Mucosa of stomach (tissue), 1 donor: ENCODE data around the gene LZTR1.
"Not testable (repeated sequence)": the region's sequence is repeated elsewhere in the genome, so short reads cannot be mapped to it uniquely, and the experiment has no call there.

Experiments
- H3K27me3 ChIP-seq: one replicate; pipeline ENCODE4 v1.7.0; 2013; ENCODE audit warnings: mild to moderate bottlenecking, low read length; ENCODE audit not compliant: control insufficient read depth, insufficient read depth
- H3K36me3 ChIP-seq: one replicate; pipeline ENCODE4 v1.7.0; 2013; ENCODE audit warnings: low read length; ENCODE audit not compliant: control insufficient read depth, insufficient read depth
- H3K4me1 ChIP-seq: one replicate; pipeline ENCODE4 v1.7.0; 2013; ENCODE audit warnings: mild to moderate bottlenecking, low read length; ENCODE audit not compliant: control insufficient read depth, insufficient read depth
- H3K4me3 ChIP-seq: one replicate; pipeline ENCODE4 v1.7.0; 2013; ENCODE audit warnings: low read length
- H3K9ac ChIP-seq: one replicate; pipeline ENCODE4 v1.7.0; 2013; ENCODE audit warnings: mild to moderate bottlenecking, low read length, moderate library complexity
- H3K9me3 ChIP-seq: one replicate; pipeline ENCODE4 v1.7.0; 2013; ENCODE audit warnings: mild to moderate bottlenecking, low read length, moderate library complexity; ENCODE audit not compliant: control insufficient read depth
- donor health status: Pancreatic carcinoma.

Gene LZTR1

GRCh38 chr22:20964090-20964798 lies 17.9 kb upstream of the LZTR1 start:
- H3K9me3 ChIP-seq: no peaks in the 10 kb centered on the region
- no peak overlapping the region for H3K9ac ChIP-seq
- peaks cover 24% of the 10 kb centered on the region for H3K27me3 ChIP-seq
- peaks cover 6% of the 10 kb centered on the region for H3K4me1 ChIP-seq
- no peak overlapping the region for H3K4me3 ChIP-seq
- no peaks in the 10 kb centered on the region for H3K36me3 ChIP-seq

- no peaks in the 10 kb centered on the region for H3K36me3 ChIP-seq
- peaks cover 24% of the 10 kb centered on the region for H3K27me3 ChIP-seq
- H3K4me3 ChIP-seq: no peak overlapping the region
- no peak overlapping the region for H3K9ac ChIP-seq
- no peaks in the 10 kb centered on the region for H3K9me3 ChIP-seq
- H3K4me1 ChIP-seq: peaks cover 6% of the 10 kb centered on the region
These were observed 17.3 kb upstream of the LZTR1 start for GRCh38 chr22:20964799-20965103.

- Histone ChIP-seq H3K4me3 (no peak overlapping the region), H3K9me3 (no peaks in the 10 kb centered on the region)
These were observed 16.8 kb upstream of the LZTR1 start for GRCh38 chr22:20965104-20965887.

GRCh38 chr22:20965888-20966855 lies 15.9 kb upstream of the LZTR1 start:
- Histone ChIP-seq H3K9ac (no peak overlapping the region), H3K4me1 (peaks cover 6% of the 10 kb centered on the region), H3K9me3 (no peaks in the 10 kb centered on the region), H3K36me3 (no peaks in the 10 kb centered on the region), H3K4me3 (no peak overlapping the region), H3K27me3 (peaks cover 24% of the 10 kb centered on the region)

More at GRCh38 chr22:20965104-20965887, 16.8 kb upstream of the LZTR1 start:
- Histone ChIP-seq H3K36me3 (no peaks in the 10 kb centered on the region), H3K27me3 (peaks cover 24% of the 10 kb centered on the region), H3K4me1 (peaks cover 6% of the 10 kb centered on the region), H3K9ac (no peak overlapping the region)

GRCh38 chr22:20966883-20967696 lies 15.0 kb upstream of the LZTR1 start, which contains the start of gene AIFM3:
Gene AIFM3 (plus strand): TSS chr22:20967255. CDS start chr22:20967945, 690 bp downstream.
- Histone ChIP-seq H3K9ac (no peak within 1 kb of the TSS), H3K4me3 (no peak within 1 kb of the TSS), H3K27me3 (peaks cover 24% of the 10 kb centered on the region), H3K36me3 (no peaks in the 10 kb centered on the region), H3K4me1 (no peaks in the 10 kb centered on the region), H3K9me3 (no peaks in the 10 kb centered on the region)

- Histone ChIP-seq H3K4me3 (no peak overlapping the region), H3K9ac (no peak overlapping the region), H3K9me3 (no peaks in the 10 kb centered on the region), H3K36me3 (no peaks in the 10 kb centered on the region), H3K4me1 (no peaks in the 10 kb centered on the region), H3K27me3 (peaks cover 22% of the 10 kb centered on the region)
These were observed 14.3 kb upstream of the LZTR1 start for GRCh38 chr22:20967697-20968211.

- no peak overlapping the region for H3K4me3 ChIP-seq
These were observed 13.7 kb upstream of the LZTR1 start for GRCh38 chr22:20968281-20968977.

GRCh38 chr22:20970939-20971657 lies 11.0 kb upstream of the LZTR1 start:
- Histone ChIP-seq H3K9ac (no peak overlapping the region), H3K27me3 (no peaks in the 10 kb centered on the region), H3K4me3 (no peak overlapping the region), H3K4me1 (no peaks in the 10 kb centered on the region), H3K36me3 (no peaks in the 10 kb centered on the region), H3K9me3 (no peaks in the 10 kb centered on the region)

More at GRCh38 chr22:20968281-20968977, 13.7 kb upstream of the LZTR1 start:
- Histone ChIP-seq H3K36me3 (no peaks in the 10 kb centered on the region), H3K9ac (no peak overlapping the region), H3K4me1 (no peaks in the 10 kb centered on the region), H3K27me3 (peaks cover 20% of the 10 kb centered on the region), H3K9me3 (no peaks in the 10 kb centered on the region)

GRCh38 chr22:20972014-20972694 lies 9.9 kb upstream of the LZTR1 start:
- not testable (repeated sequence) for H3K9me3 ChIP-seq, H3K27me3 ChIP-seq, H3K4me1 ChIP-seq, H3K4me3 ChIP-seq, H3K9ac ChIP-seq, H3K36me3 ChIP-seq
